SJCRH30 (cell line): ENCODE data around the gene PAFAH1B1. TPM values are rescaled to one million over a fixed set of nuclear protein-coding genes. Genes with fewer than 3 reads are reported as not detected.
A peak's percentile ranks its signal among the peaks of the same experiment; 100 is the strongest.
"Not testable (repeated sequence)": the region's sequence is repeated elsewhere in the genome, so short reads cannot be mapped to it uniquely, and the experiment has no call there.

Source experiments
- DNase-seq, 2 experiments: peaks; one replicate each; pipeline ENCODE4 v3.0.0-alpha.2; 2015 to 2020
- H3K27ac ChIP-seq: fragments of 250-450 bp; sonication (Bioruptor Pico); 2 replicates; pipeline ENCODE4 v1.5.1; 2020; ENCODE audit warnings: mild to moderate bottlenecking, moderate library complexity
- H3K27me3 ChIP-seq: fragments of 250-450 bp; sonication (Bioruptor Pico); 2 replicates; pipeline ENCODE4 v1.5.1; 2020; ENCODE audit warnings: mild to moderate bottlenecking, moderate library complexity
- H3K36me3 ChIP-seq: fragments of 250-450 bp; sonication (Bioruptor Pico); 2 replicates; pipeline ENCODE4 v1.5.1; 2020; ENCODE audit warnings: mild to moderate bottlenecking, moderate library complexity
- H3K4me1 ChIP-seq: fragments of 250-450 bp; sonication (Bioruptor Pico); 2 replicates; pipeline ENCODE4 v1.5.1; 2020; ENCODE audit warnings: mild to moderate bottlenecking, moderate library complexity
- H3K4me3 ChIP-seq: fragments of 250-450 bp; sonication (Bioruptor Pico); 2 replicates; pipeline ENCODE4 v1.5.1; 2020; ENCODE audit warnings: mild to moderate bottlenecking, moderate library complexity
- H3K9me3 ChIP-seq: fragments of 250-450 bp; sonication (Bioruptor Pico); replicated peaks from 2 replicates; pipeline ENCODE4 v1.5.1; 2020; ENCODE audit warnings: mild to moderate bottlenecking, moderate library complexity
- total RNA-seq: library from RNA; depleted of rRNA; stranded (reverse); fragments of >200 nt; shearing (Covaris generic); gene quantifications from 2 replicates; pipeline ENCODE4 v1.2.3, GENCODE V29; 2014; rRNA removed

PAFAH1B1 gene
- total RNA-seq = 49.6 and 60.6 TPM in 2 replicates

- peak; percentile 84 to 89 for DNase-seq
- Histone ChIP-seq H3K4me1 (no peaks in the 10 kb centered on the region), H3K36me3 (peaks cover 3% of the 10 kb centered on the region; the same call in 1 of the 2 replicates), H3K27me3 (no peaks in the 10 kb centered on the region), H3K9me3 (no peaks in the 10 kb centered on the region), H3K4me3 (peak within 1 kb of the TSS; percentile 99), H3K27ac (peak within 1 kb of the TSS; percentile 88)
These were observed at the start of gene PAFAH1B1 for GRCh38 chr17:2592971-2593820. Gene PAFAH1B1 (plus strand): TSS chr17:2593654. CDS start chr17:2638289, 44,635 bp downstream.

GRCh38 chr17:2545393-2545792 is 48.1 kb upstream of the PAFAH1B1 start:
- Histone ChIP-seq H3K27ac (no peak overlapping the region), H3K9me3 (no peaks in the 10 kb centered on the region), H3K4me1 (no peaks in the 10 kb centered on the region), H3K4me3 (no peak overlapping the region), H3K36me3 (no peaks in the 10 kb centered on the region), H3K27me3 (no peaks in the 10 kb centered on the region)
- no peak for DNase-seq

- no peaks in the 10 kb centered on the region for H3K9me3 ChIP-seq
- no peaks in the 10 kb centered on the region for H3K4me1 ChIP-seq
- no peak overlapping the region for H3K27ac ChIP-seq
- H3K27me3 ChIP-seq = no peaks in the 10 kb centered on the region
- no peak overlapping the region for H3K4me3 ChIP-seq
- no peaks in the 10 kb centered on the region for H3K36me3 ChIP-seq
- DNase-seq = no peak
These were observed 46.3 kb upstream of the PAFAH1B1 start for GRCh38 chr17:2547176-2547575.

GRCh38 chr17:2548026-2548425 is 45.4 kb upstream of the PAFAH1B1 start:
- H3K27me3 ChIP-seq, DNase-seq, H3K9me3 ChIP-seq, H3K4me3 ChIP-seq, H3K27ac ChIP-seq, H3K36me3 ChIP-seq, H3K4me1 ChIP-seq: not testable (repeated sequence)

- no peaks in the 10 kb centered on the region for H3K36me3 ChIP-seq
- no peaks in the 10 kb centered on the region for H3K9me3 ChIP-seq
- no peak overlapping the region for H3K4me3 ChIP-seq
- no peaks in the 10 kb centered on the region for H3K4me1 ChIP-seq
- no peak overlapping the region for H3K27ac ChIP-seq
- no peak for DNase-seq
- no peaks in the 10 kb centered on the region for H3K27me3 ChIP-seq
These were observed 43.9 kb upstream of the PAFAH1B1 start for GRCh38 chr17:2549392-2550211.

- no peak overlapping the region for H3K4me3 ChIP-seq
- DNase-seq = no peak
- no peaks in the 10 kb centered on the region for H3K4me1 ChIP-seq
- H3K27ac ChIP-seq = no peak overlapping the region
- H3K9me3 ChIP-seq = no peaks in the 10 kb centered on the region
- H3K36me3 ChIP-seq = no peaks in the 10 kb centered on the region
- no peaks in the 10 kb centered on the region for H3K27me3 ChIP-seq
These were observed 42.0 kb upstream of the PAFAH1B1 start for GRCh38 chr17:2551493-2551892.

GRCh38 chr17:2551928-2552327 is 41.5 kb upstream of the PAFAH1B1 start:
- H3K36me3 ChIP-seq = no peaks in the 10 kb centered on the region
- no peak for DNase-seq
- no peak overlapping the region for H3K27ac ChIP-seq
- H3K4me3 ChIP-seq = no peak overlapping the region
- H3K27me3 ChIP-seq = no peaks in the 10 kb centered on the region
- H3K9me3 ChIP-seq = no peaks in the 10 kb centered on the region
- no peaks in the 10 kb centered on the region for H3K4me1 ChIP-seq

- no peaks in the 10 kb centered on the region for H3K4me1 ChIP-seq
- H3K36me3 ChIP-seq = no peaks in the 10 kb centered on the region
- no peak for DNase-seq
- H3K4me3 ChIP-seq = no peak overlapping the region
- H3K9me3 ChIP-seq = no peaks in the 10 kb centered on the region
- no peak overlapping the region for H3K27ac ChIP-seq
- H3K27me3 ChIP-seq = no peaks in the 10 kb centered on the region
These were observed 32.8 kb upstream of the PAFAH1B1 start for GRCh38 chr17:2560658-2561057.

GRCh38 chr17:2562162-2562858 is 31.1 kb upstream of the PAFAH1B1 start:
- no peaks in the 10 kb centered on the region for H3K36me3 ChIP-seq
- no peak overlapping the region for H3K27ac ChIP-seq
- no peaks in the 10 kb centered on the region for H3K4me1 ChIP-seq
- H3K4me3 ChIP-seq = no peak overlapping the region
- no peak for DNase-seq
- H3K9me3 ChIP-seq = no peaks in the 10 kb centered on the region
- H3K27me3 ChIP-seq = no peaks in the 10 kb centered on the region

GRCh38 chr17:2563061-2563460 is 30.4 kb upstream of the PAFAH1B1 start:
- no peak overlapping the region for H3K27ac ChIP-seq
- no peaks in the 10 kb centered on the region for H3K9me3 ChIP-seq
- no peak for DNase-seq
- no peaks in the 10 kb centered on the region for H3K4me1 ChIP-seq
- no peak overlapping the region for H3K4me3 ChIP-seq
- H3K36me3 ChIP-seq = no peaks in the 10 kb centered on the region
- H3K27me3 ChIP-seq = no peaks in the 10 kb centered on the region

- Histone ChIP-seq H3K36me3 (no peaks in the 10 kb centered on the region), H3K4me3 (no peak overlapping the region), H3K9me3 (no peaks in the 10 kb centered on the region), H3K4me1 (no peaks in the 10 kb centered on the region), H3K27ac (no peak overlapping the region), H3K27me3 (no peaks in the 10 kb centered on the region)
- no peak for DNase-seq
These were observed 29.9 kb upstream of the PAFAH1B1 start for GRCh38 chr17:2563543-2563942.

GRCh38 chr17:2564877-2565276 is 28.6 kb upstream of the PAFAH1B1 start:
- Histone ChIP-seq H3K4me1 (no peaks in the 10 kb centered on the region), H3K27me3 (no peaks in the 10 kb centered on the region), H3K36me3 (no peaks in the 10 kb centered on the region), H3K4me3 (no peak overlapping the region), H3K9me3 (no peaks in the 10 kb centered on the region), H3K27ac (no peak overlapping the region)
- no peak for DNase-seq

- DNase-seq = no peak
- no peaks in the 10 kb centered on the region for H3K36me3 ChIP-seq
- H3K4me1 ChIP-seq = no peaks in the 10 kb centered on the region
- H3K4me3 ChIP-seq = no peak overlapping the region
- H3K27ac ChIP-seq = no peak overlapping the region
- no peaks in the 10 kb centered on the region for H3K27me3 ChIP-seq
- no peaks in the 10 kb centered on the region for H3K9me3 ChIP-seq
These were observed 27.4 kb upstream of the PAFAH1B1 start for GRCh38 chr17:2566056-2566455.

GRCh38 chr17:2571523-2572303 is 21.7 kb upstream of the PAFAH1B1 start:
- no peaks in the 10 kb centered on the region for H3K36me3 ChIP-seq
- no peaks in the 10 kb centered on the region for H3K27me3 ChIP-seq
- no peak overlapping the region for H3K4me3 ChIP-seq
- H3K27ac ChIP-seq = no peak overlapping the region
- H3K4me1 ChIP-seq = no peaks in the 10 kb centered on the region
- DNase-seq = no peak
- H3K9me3 ChIP-seq = no peaks in the 10 kb centered on the region
